ENCODE measurements around the gene TCEAL8. TPM values are rescaled to one million over a fixed set of nuclear protein-coding genes. Genes with fewer than 3 reads are reported as not detected.

Gene TCEAL8
- total RNA-seq, 1 experiment from 2014 or later: 37.3 TPM

DNA sequence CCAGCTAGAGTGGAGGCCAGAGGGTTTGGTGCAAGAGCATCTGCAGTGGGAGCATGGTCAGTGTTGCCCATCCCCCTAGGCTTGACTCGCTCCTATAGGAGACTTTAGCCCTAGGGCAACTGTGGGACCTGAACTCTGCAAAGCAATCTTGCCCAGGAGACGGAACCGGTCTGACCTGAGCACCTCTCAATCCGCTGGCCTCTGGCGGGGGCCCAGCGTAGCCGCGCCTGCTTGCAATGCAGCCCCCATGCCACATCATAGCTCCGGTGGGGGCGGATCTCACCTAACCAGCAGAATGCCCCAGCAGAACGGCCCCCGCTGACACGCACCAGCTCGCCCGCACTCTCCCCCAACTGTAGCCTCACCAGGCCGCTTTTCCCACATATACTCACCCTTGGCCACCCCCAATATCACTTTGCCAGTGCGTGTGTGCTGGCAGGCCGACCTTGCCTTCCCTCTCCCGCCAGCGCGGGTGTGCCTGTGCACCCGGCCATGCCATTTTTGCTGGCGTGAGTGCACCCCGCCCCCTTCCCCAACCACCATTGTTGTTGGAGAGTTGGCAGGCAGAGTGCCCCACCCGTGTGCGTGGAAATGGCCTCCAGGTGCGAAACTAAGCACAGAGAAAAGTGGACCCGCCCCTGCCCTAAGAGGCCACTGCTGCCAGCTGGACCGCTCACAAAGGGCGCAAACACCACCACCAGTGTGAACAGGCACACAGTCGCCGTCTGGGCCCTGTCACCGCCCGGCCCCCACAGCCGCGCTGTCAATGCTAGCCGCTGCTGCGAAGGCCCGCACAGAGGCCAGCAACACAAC is 34.2 kb downstream of the TCEAL8 start:
- Histone ChIP-seq H3K27ac (ENCODE audit: low read depth, low read length) (no peak overlapping the region), H3K4me3 (replicated peaks in 1 of 2; ENCODE audit: low read depth in 1 of 2, low read length in 2 of 2) (no peak overlapping the region), H3K36me3 (ENCODE audit: control insufficient read depth in 1 of 2, insufficient read depth in 2 of 2, low read length in 2 of 2) (no peaks in the 10 kb centered on the region), H3K9ac (ENCODE audit: low read length) (no peak overlapping the region), H3K4me2 (ENCODE audit: low read length) (no peak overlapping the region), H3K9me2 (ENCODE audit: insufficient read depth) (no peaks in the 10 kb centered on the region), H4K20me1 (ENCODE audit: insufficient read depth) (no peaks in the 10 kb centered on the region), H3K9me3 (ENCODE audit: control insufficient read depth in 1 of 2, insufficient read depth in 1 of 2, low read depth in 1 of 2, low read length in 2 of 2) (no peaks in the 10 kb centered on the region), H3K4me1 (ENCODE audit: control insufficient read depth in 1 of 2, insufficient read depth in 2 of 2, low read length in 2 of 2) (no peaks in the 10 kb centered on the region), H2AFZ (ENCODE audit: low read depth, low read length, poor library complexity, severe bottlenecking) (no peak overlapping the region), H3K79me2 (ENCODE audit: insufficient read depth, low read length) (no peaks in the 10 kb centered on the region), H3K27me3 (ENCODE audit: insufficient read depth, low read length) (no peaks in the 10 kb centered on the region)
- BruUV-seq (replicated peaks): no TSS peak
- ChIA-PET RAD21 (ENCODE audit: low non-redundant PET in 1 of 2, low total read pairs in 2 of 2, uncharacterized antibody in 2 of 2, unreplicated experiment in 2 of 2) (no interaction called here), CTCF (no interaction called here), POLR2A (no interaction called here)
- DNase-seq (ENCODE audit: low read depth, low spot score) (no peak), ATAC-seq (no peak)
- intact Hi-C loops (cut with micrococcal nuclease): no loop called here
- no peak for TF ChIP-seq SIN3A (IDR thresholded peaks at IDR 0.05; ENCODE audit: low read depth)
- TF ChIP-seq, protein P1, sequence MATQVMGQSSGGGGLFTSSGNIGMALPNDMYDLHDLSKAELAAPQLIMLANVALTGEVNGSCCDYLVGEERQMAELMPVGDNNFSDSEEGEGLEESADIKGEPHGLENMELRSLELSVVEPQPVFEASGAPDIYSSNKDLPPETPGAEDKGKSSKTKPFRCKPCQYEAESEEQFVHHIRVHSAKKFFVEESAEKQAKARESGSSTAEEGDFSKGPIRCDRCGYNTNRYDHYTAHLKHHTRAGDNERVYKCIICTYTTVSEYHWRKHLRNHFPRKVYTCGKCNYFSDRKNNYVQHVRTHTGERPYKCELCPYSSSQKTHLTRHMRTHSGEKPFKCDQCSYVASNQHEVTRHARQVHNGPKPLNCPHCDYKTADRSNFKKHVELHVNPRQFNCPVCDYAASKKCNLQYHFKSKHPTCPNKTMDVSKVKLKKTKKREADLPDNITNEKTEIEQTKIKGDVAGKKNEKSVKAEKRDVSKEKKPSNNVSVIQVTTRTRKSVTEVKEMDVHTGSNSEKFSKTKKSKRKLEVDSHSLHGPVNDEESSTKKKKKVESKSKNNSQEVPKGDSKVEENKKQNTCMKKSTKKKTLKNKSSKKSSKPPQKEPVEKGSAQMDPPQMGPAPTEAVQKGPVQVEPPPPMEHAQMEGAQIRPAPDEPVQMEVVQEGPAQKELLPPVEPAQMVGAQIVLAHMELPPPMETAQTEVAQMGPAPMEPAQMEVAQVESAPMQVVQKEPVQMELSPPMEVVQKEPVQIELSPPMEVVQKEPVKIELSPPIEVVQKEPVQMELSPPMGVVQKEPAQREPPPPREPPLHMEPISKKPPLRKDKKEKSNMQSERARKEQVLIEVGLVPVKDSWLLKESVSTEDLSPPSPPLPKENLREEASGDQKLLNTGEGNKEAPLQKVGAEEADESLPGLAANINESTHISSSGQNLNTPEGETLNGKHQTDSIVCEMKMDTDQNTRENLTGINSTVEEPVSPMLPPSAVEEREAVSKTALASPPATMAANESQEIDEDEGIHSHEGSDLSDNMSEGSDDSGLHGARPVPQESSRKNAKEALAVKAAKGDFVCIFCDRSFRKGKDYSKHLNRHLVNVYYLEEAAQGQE (IDR thresholded peaks at IDR 0.05; ENCODE audit: low read depth): no peak
- no peak for TF ChIP-seq JUND (IDR thresholded peaks at IDR 0.05)
- no peak for TF ChIP-seq CEBPB (IDR thresholded peaks at IDR 0.05; ENCODE audit: low read depth)
- no peak for TF ChIP-seq EGR1 (IDR thresholded peaks at IDR 0.05; ENCODE audit: low read depth)
- TF ChIP-seq CTCF (IDR thresholded peaks at IDR 0.05 in 2 of 3, conservative IDR thresholded peaks at IDR 0.05 in 1 of 3; ENCODE audit: borderline replicate concordance in 1 of 3, insufficient read depth in 1 of 3, low read depth in 2 of 3, low read length in 2 of 3): no peak
- TF ChIP-seq, protein P2, sequence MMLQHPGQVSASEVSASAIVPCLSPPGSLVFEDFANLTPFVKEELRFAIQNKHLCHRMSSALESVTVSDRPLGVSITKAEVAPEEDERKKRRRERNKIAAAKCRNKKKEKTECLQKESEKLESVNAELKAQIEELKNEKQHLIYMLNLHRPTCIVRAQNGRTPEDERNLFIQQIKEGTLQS (IDR thresholded peaks at IDR 0.05): no peak
- TF ChIP-seq RAD21 (IDR thresholded peaks at IDR 0.05; ENCODE audit: low read depth): no peak
- TF ChIP-seq SRF (IDR thresholded peaks at IDR 0.05; ENCODE audit: low read depth): no peak
- TF ChIP-seq, protein P3, sequence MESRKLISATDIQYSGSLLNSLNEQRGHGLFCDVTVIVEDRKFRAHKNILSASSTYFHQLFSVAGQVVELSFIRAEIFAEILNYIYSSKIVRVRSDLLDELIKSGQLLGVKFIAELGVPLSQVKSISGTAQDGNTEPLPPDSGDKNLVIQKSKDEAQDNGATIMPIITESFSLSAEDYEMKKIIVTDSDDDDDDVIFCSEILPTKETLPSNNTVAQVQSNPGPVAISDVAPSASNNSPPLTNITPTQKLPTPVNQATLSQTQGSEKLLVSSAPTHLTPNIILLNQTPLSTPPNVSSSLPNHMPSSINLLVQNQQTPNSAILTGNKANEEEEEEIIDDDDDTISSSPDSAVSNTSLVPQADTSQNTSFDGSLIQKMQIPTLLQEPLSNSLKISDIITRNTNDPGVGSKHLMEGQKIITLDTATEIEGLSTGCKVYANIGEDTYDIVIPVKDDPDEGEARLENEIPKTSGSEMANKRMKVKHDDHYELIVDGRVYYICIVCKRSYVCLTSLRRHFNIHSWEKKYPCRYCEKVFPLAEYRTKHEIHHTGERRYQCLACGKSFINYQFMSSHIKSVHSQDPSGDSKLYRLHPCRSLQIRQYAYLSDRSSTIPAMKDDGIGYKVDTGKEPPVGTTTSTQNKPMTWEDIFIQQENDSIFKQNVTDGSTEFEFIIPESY (IDR thresholded peaks at IDR 0.05; ENCODE audit: extremely low read depth, insufficient replicate concordance, low read length): no peak

Data from HCT116 (cell line).